MCF 10A (cell line): ENCODE measurements around the gene SIGLEC5. TPM values are rescaled to one million over a fixed set of nuclear protein-coding genes. Genes with fewer than 3 reads are reported as not detected.

Experiments used
- BruUV-seq: library from RNA; stranded (reverse); fragments of 400-500 nt; replicated peaks from 2 replicates; lab custom pipeline; 2021; lab: Mats Ljungman, UMichigan
- CTCF ChIA-PET: fragments of 300-600 bp; sonication (Branson Sonifier 250); formaldehyde crosslinking; extraction: SDS; loops from one replicate; lab custom pipeline; 2021; ENCODE audit warnings: antibody characterized with exemption, inconsistent platforms; lab: Yijun Ruan, JAX
- POLR2A ChIA-PET: fragments of 300-600, 350-650 bp; sonication (Branson Sonifier 250); formaldehyde crosslinking; extraction: SDS; loops from one replicate; lab custom pipeline; 2020; ENCODE audit warnings: antibody characterized with exemption, inconsistent platforms; lab: Yijun Ruan, JAX
- DNase-seq: peaks from one replicate; pipeline ENCODE4 v3.0.0-alpha.2; 2018; ENCODE audit not compliant: unreplicated experiment
- H3K27ac Mint-ChIP-seq: one replicate; pipeline ENCODE4 v1.8.0; 2022; ENCODE audit warnings: mild to moderate bottlenecking, low read depth, mixed read lengths; ENCODE audit not compliant: unreplicated experiment
- H3K27me3 Mint-ChIP-seq: one replicate; pipeline ENCODE4 v1.8.0; 2022; ENCODE audit warnings: mixed read lengths; ENCODE audit not compliant: insufficient read depth, unreplicated experiment
- H3K36me3 Mint-ChIP-seq: one replicate; pipeline ENCODE4 v1.8.0; 2022; ENCODE audit warnings: mild to moderate bottlenecking, moderate library complexity, mixed read lengths; ENCODE audit not compliant: insufficient read depth, unreplicated experiment
- H3K4me1 Mint-ChIP-seq: one replicate; pipeline ENCODE4 v1.8.0; 2022; ENCODE audit warnings: mixed read lengths; ENCODE audit not compliant: insufficient read depth, unreplicated experiment
- H3K4me3 Mint-ChIP-seq: one replicate; pipeline ENCODE4 v1.8.0; 2022; ENCODE audit warnings: mild to moderate bottlenecking, moderate library complexity, mixed read lengths; ENCODE audit not compliant: unreplicated experiment
- H3K9me3 Mint-ChIP-seq: one replicate; pipeline ENCODE4 v1.8.0; 2022; ENCODE audit warnings: mixed read lengths; ENCODE audit not compliant: unreplicated experiment
- intact Hi-C: fragments of 100-400 bp; cut with micrococcal nuclease; formaldehyde crosslinking; loops from 2 replicates; pipeline ENCODE4 v1.14.1; 2022
- total RNA-seq: library from RNA; stranded (reverse); gene quantifications from 2 replicates; pipeline ENCODE4 v1.2.3, GENCODE V29; 2022
- TF ChIP-seq, protein P1 (sequence below): fragments of 200-600 bp; IDR thresholded peaks from one replicate; pipeline ENCODE4 v1.8.0; 2022; ENCODE audit warnings: antibody characterized with exemption, mild to moderate bottlenecking; ENCODE audit not compliant: unreplicated experiment

Gene SIGLEC5
- total RNA-seq, 1 experiment from 2014 or later: not detected

DNA sequence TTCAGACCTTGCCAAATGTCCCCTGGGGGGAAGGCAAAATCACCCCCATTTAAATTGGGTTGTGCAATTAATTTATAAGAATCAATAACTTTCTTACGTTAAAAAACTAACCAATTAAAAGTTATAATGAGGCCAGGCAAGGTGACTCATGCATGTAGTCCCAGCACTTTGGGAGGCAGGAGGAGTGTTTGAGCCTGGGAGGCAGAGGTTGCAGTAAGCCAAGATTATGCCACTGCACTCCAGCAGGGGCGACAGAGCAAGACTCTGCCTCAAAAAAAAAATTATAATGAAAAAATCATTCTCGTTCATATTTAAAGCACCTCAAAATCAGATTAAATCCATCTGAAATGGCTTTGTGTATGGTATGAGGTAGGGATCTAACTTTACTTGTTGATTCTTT, 34.8 kb upstream of the SIGLEC5 start:
- Mint-ChIP-seq H3K9me3 (no peaks in the 10 kb centered on the region), H3K4me3 (no peak overlapping the region), H3K4me1 (no peaks in the 10 kb centered on the region), H3K27ac (no peak overlapping the region), H3K36me3 (no peaks in the 10 kb centered on the region), H3K27me3 (peaks cover 30% of the 10 kb centered on the region)
- TF ChIP-seq, protein P1, sequence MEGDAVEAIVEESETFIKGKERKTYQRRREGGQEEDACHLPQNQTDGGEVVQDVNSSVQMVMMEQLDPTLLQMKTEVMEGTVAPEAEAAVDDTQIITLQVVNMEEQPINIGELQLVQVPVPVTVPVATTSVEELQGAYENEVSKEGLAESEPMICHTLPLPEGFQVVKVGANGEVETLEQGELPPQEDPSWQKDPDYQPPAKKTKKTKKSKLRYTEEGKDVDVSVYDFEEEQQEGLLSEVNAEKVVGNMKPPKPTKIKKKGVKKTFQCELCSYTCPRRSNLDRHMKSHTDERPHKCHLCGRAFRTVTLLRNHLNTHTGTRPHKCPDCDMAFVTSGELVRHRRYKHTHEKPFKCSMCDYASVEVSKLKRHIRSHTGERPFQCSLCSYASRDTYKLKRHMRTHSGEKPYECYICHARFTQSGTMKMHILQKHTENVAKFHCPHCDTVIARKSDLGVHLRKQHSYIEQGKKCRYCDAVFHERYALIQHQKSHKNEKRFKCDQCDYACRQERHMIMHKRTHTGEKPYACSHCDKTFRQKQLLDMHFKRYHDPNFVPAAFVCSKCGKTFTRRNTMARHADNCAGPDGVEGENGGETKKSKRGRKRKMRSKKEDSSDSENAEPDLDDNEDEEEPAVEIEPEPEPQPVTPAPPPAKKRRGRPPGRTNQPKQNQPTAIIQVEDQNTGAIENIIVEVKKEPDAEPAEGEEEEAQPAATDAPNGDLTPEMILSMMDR: peak; percentile 29
- BruUV-seq: no TSS peak
- DNase-seq: peak; percentile 48
- ChIA-PET POLR2A (no interaction called here), CTCF (interaction anchor here (2.3 kb wide), 1 partner anchor 113 kb away, joined by 6 read pairs; no protein-coding TSS in a partner anchor)
- intact Hi-C loops: loop anchor here (2.0 kb wide), 1 partner anchor 118 kb away; no protein-coding TSS in a partner anchor

DNA sequence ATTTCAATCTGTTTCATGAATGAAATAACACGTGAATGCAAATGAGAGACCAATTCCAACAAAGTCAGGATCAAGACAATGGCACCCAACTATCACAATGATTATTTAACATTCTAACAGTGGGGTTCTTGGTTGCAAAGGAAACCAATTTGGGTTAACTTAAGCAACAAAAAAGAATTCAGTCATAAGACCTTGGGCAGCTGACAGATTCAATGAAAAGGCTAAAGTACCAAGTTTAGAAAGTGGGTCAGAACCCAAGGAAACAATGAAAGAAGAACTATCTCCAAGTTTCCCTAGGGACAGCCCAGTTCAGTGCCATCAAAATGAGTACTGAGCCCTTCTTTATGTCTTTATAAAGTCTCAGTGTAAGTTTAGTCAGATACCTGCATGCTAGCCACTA, 33.9 kb upstream of the SIGLEC5 start:
- DNase-seq: no peak
- peaks cover 30% of the 10 kb centered on the region for H3K27me3 Mint-ChIP-seq
- no peaks in the 10 kb centered on the region for H3K4me1 Mint-ChIP-seq
- CTCF ChIA-PET: interaction anchor here (0.5 to 2.3 kb wide), 3 partner anchors 113 to 984 kb away, joined by 3 to 6 read pairs (median 4); no protein-coding TSS in a partner anchor
- H3K36me3 Mint-ChIP-seq: no peaks in the 10 kb centered on the region
- no peaks in the 10 kb centered on the region for H3K9me3 Mint-ChIP-seq
- intact Hi-C loops: loop anchor here (2.0 kb wide), 1 partner anchor 119 kb away; no protein-coding TSS in a partner anchor
- TF ChIP-seq, protein P1: no peak
- no TSS peak for BruUV-seq
- POLR2A ChIA-PET: no interaction called here
- H3K27ac Mint-ChIP-seq: no peak overlapping the region
- no peak overlapping the region for H3K4me3 Mint-ChIP-seq

DNA sequence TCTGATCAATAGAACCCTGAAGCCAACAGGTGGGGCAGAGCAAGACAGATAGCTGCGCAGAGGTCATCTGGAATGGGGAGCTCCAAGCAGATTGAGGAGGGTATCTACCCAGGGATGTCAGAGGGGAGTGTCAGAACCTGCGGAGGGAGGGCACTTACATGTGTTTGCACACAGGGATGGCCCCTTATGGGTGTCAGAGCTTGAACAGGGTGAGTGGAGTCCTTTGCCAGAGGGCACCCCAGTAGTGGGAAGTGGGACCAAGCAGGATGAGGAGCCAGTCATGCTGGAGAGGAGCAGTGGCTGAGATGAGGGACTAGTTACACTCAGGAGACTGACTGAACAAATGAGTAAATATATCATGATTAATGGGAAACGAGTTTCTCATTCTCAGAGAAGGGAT, 33.4 kb upstream of the SIGLEC5 start:
- intact Hi-C loops: loop anchor here (2.0 kb wide), 1 partner anchor 119 kb away; no protein-coding TSS in a partner anchor
- Mint-ChIP-seq H3K27me3 (peaks cover 30% of the 10 kb centered on the region), H3K9me3 (no peaks in the 10 kb centered on the region), H3K4me1 (no peaks in the 10 kb centered on the region), H3K36me3 (no peaks in the 10 kb centered on the region), H3K4me3 (no peak overlapping the region), H3K27ac (no peak overlapping the region)
- TF ChIP-seq, protein P1: no peak
- no TSS peak for BruUV-seq
- POLR2A ChIA-PET: no interaction called here
- CTCF ChIA-PET: interaction anchor here (0.7 to 2.3 kb wide), 3 partner anchors 114 to 324 kb away, joined by 3 to 6 read pairs (median 3); no protein-coding TSS in a partner anchor
- DNase-seq: no peak

DNA sequence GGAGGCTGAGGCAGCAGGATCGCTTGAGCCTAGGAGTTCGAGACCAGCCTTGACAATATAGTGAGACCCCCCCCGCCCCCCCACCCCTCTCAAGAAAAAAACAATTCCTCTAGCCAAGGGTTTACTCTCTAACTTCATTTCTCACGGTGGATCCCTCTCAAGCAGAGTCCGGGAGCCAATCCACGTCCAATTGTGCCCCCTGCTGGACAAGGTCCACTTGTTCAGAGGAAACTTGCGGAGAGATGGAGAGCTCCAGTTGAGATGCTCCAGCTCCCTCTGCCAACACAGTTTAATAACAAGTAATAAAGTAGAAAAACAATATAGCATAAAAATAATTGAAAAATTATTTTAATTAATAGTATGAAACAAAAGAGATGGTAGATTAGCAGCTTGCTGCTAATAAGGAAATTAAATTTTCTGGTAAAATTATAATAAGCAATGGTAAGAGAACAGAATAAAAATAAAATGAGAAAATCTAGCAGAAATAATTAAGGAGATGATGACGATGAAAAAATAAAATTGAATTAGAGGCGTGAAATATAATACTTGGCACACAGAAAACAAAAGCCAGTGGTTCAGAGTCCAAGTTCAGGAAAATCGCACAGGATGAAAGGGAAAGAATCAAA, 30.9 kb upstream of the SIGLEC5 start:
- CTCF ChIA-PET: interaction anchor here (0.6 to 7.3 kb wide), 22 partner anchors 10 to 640 kb away, joined by 3 to 66 read pairs (median 4); no protein-coding TSS in a partner anchor
- Mint-ChIP-seq H3K4me1 (peaks cover 7% of the 10 kb centered on the region), H3K4me3 (no peak overlapping the region), H3K27me3 (peaks cover 30% of the 10 kb centered on the region), H3K27ac (no peak overlapping the region), H3K9me3 (no peaks in the 10 kb centered on the region), H3K36me3 (no peaks in the 10 kb centered on the region)
- TF ChIP-seq, protein P1: peak; percentile 66
- no TSS peak for BruUV-seq
- peak; percentile 90 for DNase-seq
- intact Hi-C loops: no loop called here
- POLR2A ChIA-PET: interaction anchor here (1.5 to 1.6 kb wide), 2 partner anchors 27 to 43 kb away, joined by 3 to 5 read pairs; no protein-coding TSS in a partner anchor
